ENCODE results near the gene GOLGA8B. TPM values are rescaled to one million over a fixed set of nuclear protein-coding genes. Genes with fewer than 3 reads are reported as not detected.
"Not testable (repeated sequence)": the region's sequence is repeated elsewhere in the genome, so short reads cannot be mapped to it uniquely, and the experiment has no call there.

Gene GOLGA8B
- total and polyA plus RNA-seq, 4 donors, result 5.8 to 127 (median 108) TPM

- ATAC-seq (ENCODE audit: low FRiP score); H3K27me3 ChIP-seq (ENCODE audit: control insufficient read depth in 1 of 2, insufficient read depth in 2 of 2, low read length in 1 of 2); H3K4me3 ChIP-seq (ENCODE audit: low read length in 2 of 2); H3K36me3 ChIP-seq (ENCODE audit: control insufficient read depth in 1 of 2, insufficient read depth in 2 of 2, low read length in 1 of 2); H3K27ac ChIP-seq (ENCODE audit: low read depth in 1 of 2, low read length in 2 of 2); DNase-seq; H3K9me3 ChIP-seq (ENCODE audit: control insufficient read depth, low read length); intact Hi-C loops (cut with DNase I); H3K4me1 ChIP-seq (ENCODE audit: control insufficient read depth in 1 of 2, insufficient read depth in 2 of 2, low read length in 2 of 2): not testable (repeated sequence)
- 91 to 96% methylated on average over 5 to 6 of the region's 9 CpGs for WGBS, 2 donors
These were observed 28.7 kb downstream of the GOLGA8B start for GRCh38 chr15:34554716-34555115.

DNA sequence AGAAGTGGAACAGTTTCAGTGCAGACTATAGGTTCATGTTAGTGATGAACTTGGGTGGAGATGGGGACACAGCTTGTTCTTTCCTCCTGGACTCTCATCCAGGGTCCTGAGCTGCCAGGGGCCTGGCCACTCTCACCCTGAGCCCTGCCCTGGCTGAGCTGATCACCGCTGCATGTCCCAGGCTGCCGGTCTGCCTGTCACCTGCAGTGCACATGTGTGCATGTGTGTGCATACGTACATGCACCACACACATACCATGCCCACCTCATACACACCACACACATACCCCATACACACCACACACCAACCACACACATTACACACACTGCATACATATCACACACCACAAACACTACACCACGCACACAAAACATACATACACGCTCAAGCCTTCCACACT is 29.3 kb downstream of the GOLGA8B start:
- ATAC-seq (ENCODE audit: low FRiP score); H3K36me3 ChIP-seq (ENCODE audit: control insufficient read depth in 1 of 2, insufficient read depth in 2 of 2, low read length in 1 of 2); H3K9me3 ChIP-seq (ENCODE audit: control insufficient read depth, low read length); H3K4me1 ChIP-seq (ENCODE audit: control insufficient read depth in 1 of 2, insufficient read depth in 2 of 2, low read length in 2 of 2); intact Hi-C loops (cut with DNase I); H3K27ac ChIP-seq (ENCODE audit: low read depth in 1 of 2, low read length in 2 of 2); H3K27me3 ChIP-seq (ENCODE audit: control insufficient read depth in 1 of 2, insufficient read depth in 2 of 2, low read length in 1 of 2); H3K4me3 ChIP-seq (ENCODE audit: low read length in 2 of 2): not testable (repeated sequence)
- peak in 1 of 2 donors; percentile 31 for DNase-seq
- 95 to 96% methylated on average over 3 of the region's 5 CpGs for WGBS, 2 donors

- WGBS, 2 donors, result no CpG with 5 or more reads among the region's 3 CpGs
These were observed 33.3 kb downstream of the GOLGA8B start for GRCh38 chr15:34550129-34550528.

DNA sequence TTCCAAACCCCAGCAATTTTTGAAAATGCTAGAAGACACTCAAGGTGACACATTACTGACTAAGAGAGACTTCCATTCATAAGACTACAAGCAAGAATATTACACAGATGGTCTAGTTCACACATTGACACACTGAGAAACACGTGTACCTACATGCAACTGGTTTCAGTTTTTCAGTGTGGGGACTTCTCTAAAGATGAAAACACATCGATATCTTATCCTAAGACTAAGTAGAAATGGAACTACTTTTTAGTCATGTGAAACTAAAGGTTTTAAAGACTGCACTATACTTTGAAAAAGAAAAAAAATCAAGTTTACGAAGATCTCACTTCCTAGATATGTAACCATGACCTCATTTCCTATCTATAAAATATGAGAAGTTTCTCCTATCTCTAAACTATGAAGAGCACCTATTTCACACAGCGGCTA is 34.1 kb downstream of the GOLGA8B start:
- H3K4me1 ChIP-seq (ENCODE audit: control insufficient read depth in 1 of 2, insufficient read depth in 2 of 2, low read length in 2 of 2); H3K4me3 ChIP-seq (ENCODE audit: low read length in 2 of 2); DNase-seq; ATAC-seq (ENCODE audit: low FRiP score); intact Hi-C loops (cut with DNase I); H3K36me3 ChIP-seq (ENCODE audit: control insufficient read depth in 1 of 2, insufficient read depth in 2 of 2, low read length in 1 of 2); H3K27me3 ChIP-seq (ENCODE audit: control insufficient read depth in 1 of 2, insufficient read depth in 2 of 2, low read length in 1 of 2); H3K9me3 ChIP-seq (ENCODE audit: control insufficient read depth, low read length); H3K27ac ChIP-seq (ENCODE audit: low read depth in 1 of 2, low read length in 2 of 2): not testable (repeated sequence)
- 98% methylated on average over 1 of the region's 4 CpGs for WGBS, 2 donors

More at GRCh38 chr15:34550129-34550528, 33.3 kb downstream of the GOLGA8B start:
- H3K4me3 ChIP-seq (ENCODE audit: low read length in 2 of 2); intact Hi-C loops (cut with DNase I); H3K36me3 ChIP-seq (ENCODE audit: control insufficient read depth in 1 of 2, insufficient read depth in 2 of 2, low read length in 1 of 2); DNase-seq; H3K27ac ChIP-seq (ENCODE audit: low read depth in 1 of 2, low read length in 2 of 2); ATAC-seq (ENCODE audit: low FRiP score); H3K9me3 ChIP-seq (ENCODE audit: control insufficient read depth, low read length); H3K27me3 ChIP-seq (ENCODE audit: control insufficient read depth in 1 of 2, insufficient read depth in 2 of 2, low read length in 1 of 2); H3K4me1 ChIP-seq (ENCODE audit: control insufficient read depth in 1 of 2, insufficient read depth in 2 of 2, low read length in 2 of 2): not testable (repeated sequence)

DNA sequence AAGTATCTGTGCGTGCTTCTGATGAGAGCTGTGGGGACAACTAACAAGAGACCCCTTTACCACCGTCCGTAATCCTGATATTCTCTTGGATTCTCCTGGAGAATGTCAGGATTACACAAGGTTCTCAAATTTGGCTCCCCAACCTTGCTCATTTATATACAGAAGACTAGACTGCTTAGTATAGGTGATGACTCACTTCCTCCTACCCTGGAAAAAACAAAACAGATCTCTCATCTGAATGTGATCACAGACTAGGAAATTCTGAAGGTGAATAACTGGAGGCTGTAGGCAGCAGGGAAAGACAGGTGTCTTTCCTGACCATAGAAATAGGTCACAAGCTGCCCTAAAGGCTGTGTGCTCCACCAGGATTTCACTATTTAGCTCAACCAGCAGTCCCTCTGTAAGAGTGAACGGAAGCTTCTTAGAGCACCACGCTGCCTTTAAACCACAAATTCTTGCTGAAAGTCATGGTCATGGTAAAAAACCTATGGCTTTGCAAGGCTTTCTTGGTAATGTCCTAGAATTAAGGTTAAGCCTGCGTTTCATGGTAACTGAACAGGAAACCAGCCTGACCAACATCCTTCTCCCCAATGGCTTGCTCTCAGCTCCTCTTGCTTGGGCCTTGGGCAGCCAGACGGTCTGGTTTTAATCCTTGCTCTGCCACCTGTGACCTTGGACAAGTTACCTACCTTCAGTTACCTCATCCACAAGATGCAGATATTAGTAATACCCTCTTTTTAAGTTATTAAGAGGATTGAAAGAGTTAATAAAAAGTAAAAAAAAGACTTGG is 39.4 kb downstream of the GOLGA8B start:
- ATAC-seq (ENCODE audit: low FRiP score); H3K27ac ChIP-seq (ENCODE audit: low read depth in 1 of 2, low read length in 2 of 2); H3K36me3 ChIP-seq (ENCODE audit: control insufficient read depth in 1 of 2, insufficient read depth in 2 of 2, low read length in 1 of 2); H3K27me3 ChIP-seq (ENCODE audit: control insufficient read depth in 1 of 2, insufficient read depth in 2 of 2, low read length in 1 of 2); H3K4me3 ChIP-seq (ENCODE audit: low read length in 2 of 2); H3K4me1 ChIP-seq (ENCODE audit: control insufficient read depth in 1 of 2, insufficient read depth in 2 of 2, low read length in 2 of 2); intact Hi-C loops (cut with DNase I); DNase-seq; H3K9me3 ChIP-seq (ENCODE audit: control insufficient read depth, low read length): not testable (repeated sequence)
- 97% methylated on average over 2 of the region's 7 CpGs; no CpG with 5 or more reads in 1 of the 2 donors for WGBS, 2 donors

GRCh38 chr15:34535857-34536256 is 47.6 kb downstream of the GOLGA8B start:
- H3K36me3 ChIP-seq (ENCODE audit: control insufficient read depth in 1 of 2, insufficient read depth in 2 of 2, low read length in 1 of 2); H3K27me3 ChIP-seq (ENCODE audit: control insufficient read depth in 1 of 2, insufficient read depth in 2 of 2, low read length in 1 of 2); DNase-seq; ATAC-seq (ENCODE audit: low FRiP score); H3K4me3 ChIP-seq (ENCODE audit: low read length in 2 of 2); H3K4me1 ChIP-seq (ENCODE audit: control insufficient read depth in 1 of 2, insufficient read depth in 2 of 2, low read length in 2 of 2); H3K9me3 ChIP-seq (ENCODE audit: control insufficient read depth, low read length); H3K27ac ChIP-seq (ENCODE audit: low read depth in 1 of 2, low read length in 2 of 2); intact Hi-C loops (cut with DNase I): not testable (repeated sequence)
- WGBS, 2 donors, result no CpG with 5 or more reads among the region's 13 CpGs

Other genes starting within 250 kb of the GOLGA8B start
- 10 to 100 TPM; 40.5 to 46.0 TPM for gene SLC12A6, start 245.9 kb downstream of the GOLGA8B start, total RNA-seq
- 10 to 100 TPM; 14.8 to 20.0 TPM for gene SLC12A6, start 245.9 kb downstream of the GOLGA8B start, polyA plus RNA-seq
- 100 to 1,000 TPM in 1 of 2 donors, 10 to 100 TPM in 1; 95.6 to 105 TPM for gene NOP10, start 240.5 kb downstream of the GOLGA8B start, total RNA-seq
- gene NOP10, start 240.5 kb downstream of the GOLGA8B start, polyA plus RNA-seq, result 100 to 1,000 TPM; 167 to 284 TPM
- gene NUTM1, start 240.3 kb downstream of the GOLGA8B start, total RNA-seq, result not detected
- not detected for gene NUTM1, start 240.3 kb downstream of the GOLGA8B start, polyA plus RNA-seq
- 10 to 100 TPM; 32.1 to 78.6 TPM for gene LPCAT4, start 216.5 kb downstream of the GOLGA8B start, total RNA-seq
- 10 to 100 TPM in 1 of 2 donors, 1 to 10 TPM in 1; 7.6 to 37.5 TPM for gene LPCAT4, start 216.5 kb downstream of the GOLGA8B start, polyA plus RNA-seq
- gene GOLGA8A, start 145.8 kb downstream of the GOLGA8B start, total RNA-seq, result 100 to 1,000 TPM in 1 of 2 donors, 10 to 100 TPM in 1; 70.2 to 131 TPM
- gene GOLGA8A, start 145.8 kb downstream of the GOLGA8B start, polyA plus RNA-seq, result 100 to 1,000 TPM in 1 of 2 donors, 1 to 10 TPM in 1; 3.6 to 150 TPM
- gene GJD2, start 171.3 kb upstream of the GOLGA8B start, total RNA-seq, result under 1 TPM in 1 of 2 donors, not detected in 1; 0.13 TPM
- not detected for gene GJD2, start 171.3 kb upstream of the GOLGA8B start, polyA plus RNA-seq
- gene ACTC1, start 211.9 kb upstream of the GOLGA8B start, total RNA-seq, result 1,000 to 10,000 TPM in 1 of 2 donors, 100 to 1,000 TPM in 1; 107 to 2,067 TPM
- gene ACTC1, start 211.9 kb upstream of the GOLGA8B start, polyA plus RNA-seq, result 10 to 100 TPM; 28.6 to 35.8 TPM

All from aorta (tissue), 5 donors.